ENCODE data around the gene AUTS2. TPM values are rescaled to one million over a fixed set of nuclear protein-coding genes. Genes with fewer than 3 reads are reported as not detected.

The AUTS2 gene
- total RNA-seq, 1 experiment from 2014 or later, result 256 TPM

GRCh38 chr7:70542750-70543376, 944.6 kb downstream of the AUTS2 start:
- Histone ChIP-seq H3K23ac (ENCODE audit: insufficient read length, low read depth, low read length) (no peak overlapping the region), H3K9me3 (ENCODE audit: control insufficient read depth, low read depth, low read length) (no peaks in the 10 kb centered on the region), H3K79me2 (ENCODE audit: insufficient read depth, low read length) (no peaks in the 10 kb centered on the region), H3K56ac (ENCODE audit: insufficient read length, low read depth, low read length) (no peak overlapping the region), H3K27me3 (ENCODE audit: insufficient read depth, low read length) (no peaks in the 10 kb centered on the region), H3K18ac (ENCODE audit: insufficient read length, low read depth, low read length) (no peak overlapping the region), H3K79me1 (ENCODE audit: insufficient read depth, low read depth, low read length, poor library complexity, severe bottlenecking) (no peaks in the 10 kb centered on the region), H3T11ph (ENCODE audit: low read length) (no peak overlapping the region), H3K4me1 (ENCODE audit: insufficient read depth, low read length) (peaks cover 3% of the 10 kb centered on the region; the same call in 1 of the 2 replicates), H4K5ac (ENCODE audit: insufficient read length, low read depth, low read length) (no peak overlapping the region), H2AFZ (ENCODE audit: low read length) (no peak overlapping the region), H2BK20ac (ENCODE audit: low read depth, low read length, poor library complexity, severe bottlenecking) (no peak overlapping the region), H2BK5ac (ENCODE audit: insufficient read length, low read length) (no peak overlapping the region), H3K14ac (ENCODE audit: insufficient read depth, low read length) (no peak overlapping the region), H4K20me1 (ENCODE audit: control insufficient read depth, insufficient read depth, insufficient read length) (no peaks in the 10 kb centered on the region), H2BK12ac (ENCODE audit: insufficient read length, low read depth, low read length) (no peak overlapping the region), H2AK5ac (ENCODE audit: insufficient read length, low read length) (no peak overlapping the region), H3K27ac (ENCODE audit: insufficient read length, low read depth, low read length) (no peak overlapping the region), H2BK15ac (ENCODE audit: low read depth, low read length) (no peak overlapping the region), H3K4me2 (ENCODE audit: insufficient read depth, insufficient read length, low read length) (no peak overlapping the region), H3K23me2 (ENCODE audit: insufficient read length, low read depth, low read length, poor library complexity, severe bottlenecking) (no peaks in the 10 kb centered on the region), H4K91ac (ENCODE audit: insufficient read length, low read depth, low read length) (no peak overlapping the region), H4K8ac (replicated peaks; ENCODE audit: insufficient read length, low read depth, low read length) (no peak overlapping the region), H3K4ac (ENCODE audit: low read depth, low read length) (no peak overlapping the region), H2BK120ac (ENCODE audit: low read depth, low read length, poor library complexity, severe bottlenecking) (no peak overlapping the region), H3K9ac (ENCODE audit: extremely low read depth, insufficient read length, low read length) (no peak overlapping the region)
- peaks cover 0 to 5% (median 0%) of the 10 kb centered on the region in 3 experiments; a peak in 2 of 7 replicates for H3K36me3 Mint-ChIP-seq (ENCODE audit: insufficient read depth in 1 of 3, low read depth in 3 of 3)
- H3K27me3 Mint-ChIP-seq (ENCODE audit: low read depth), result no peaks in the 10 kb centered on the region
- no peak for DNase-seq
- H3K9me3 Mint-ChIP-seq, result peaks cover 6 to 8% of the 10 kb centered on the region in 2 experiments; a peak in 4 of 5 replicates
- no peak overlapping the region for H3K4me3 Mint-ChIP-seq
- no CpG with 5 or more reads among the region's 1 CpG for WGBS (ENCODE audit: extremely low coverage, insufficient read length, low lambda C conversion rate)
- H3K4me1 Mint-ChIP-seq, result peaks cover 16 to 19% of the 10 kb centered on the region in 2 experiments
- no peak for TF ChIP-seq CTCF (conservative IDR thresholded peaks at IDR 0.05)
- H3K27ac Mint-ChIP-seq, result no peak overlapping the region

All from H9 (cell line).